Keratinocyte (primary cell): ENCODE results near the gene DSTYK. TPM values are rescaled to one million over a fixed set of nuclear protein-coding genes. Genes with fewer than 3 reads are reported as not detected.
"Not testable (repeated sequence)": the region's sequence is repeated elsewhere in the genome, so short reads cannot be mapped to it uniquely, and the experiment has no call there.

ENCODE experiments used
- DNase-seq: peaks from one replicate; pipeline ENCODE4 v3.0.0-alpha.2; 2011; ENCODE audit warnings: low read depth, missing footprints, low spot score
- FAIRE-seq: peaks from 2 replicates; lab custom pipeline; 2011; peaks lifted over from hg19 to GRCh38; lab: Jason Lieb, UNC
- H2AFZ ChIP-seq: 2 replicates; pipeline ENCODE4 v1.6.0; 2012; ENCODE audit warnings: low read length, control low read depth, inconsistent platforms; ENCODE audit not compliant: control insufficient read depth
- H3K27ac ChIP-seq: 2 replicates; pipeline ENCODE4 v1.5.1; 2011; ENCODE audit warnings: low read length; ENCODE audit not compliant: control insufficient read depth, insufficient read depth
- H3K27me3 ChIP-seq: 3 replicates; pipeline ENCODE4 v1.6.0; 2011; ENCODE audit warnings: low read length; ENCODE audit not compliant: control insufficient read depth, insufficient read depth; ENCODE audit errors: extremely low read depth
- H3K36me3 ChIP-seq, 2 experiments: 2 replicates in 1 of 2; 3 replicates in 1 of 2; pipeline ENCODE4 v1.5.1; 2011; ENCODE audit warnings: low read length in 2 of 2, mild to moderate bottlenecking in 1 of 2; ENCODE audit not compliant: control insufficient read depth in 2 of 2, insufficient read depth in 2 of 2; ENCODE audit errors: extremely low read depth in 1 of 2
- H3K4me1 ChIP-seq: 3 replicates; pipeline ENCODE4 v1.5.1; 2011; ENCODE audit warnings: low read length; ENCODE audit not compliant: control insufficient read depth, insufficient read depth; ENCODE audit errors: extremely low read depth
- H3K4me2 ChIP-seq: 3 replicates; pipeline ENCODE4 v1.6.0; 2011; ENCODE audit warnings: low read depth, low read length; ENCODE audit not compliant: control insufficient read depth, insufficient read depth; ENCODE audit errors: extremely low read depth
- H3K4me3 ChIP-seq, 3 experiments: fragments of 200-600 bp in 1 of 3; sonication (generic) in 1 of 3; 2 replicates in 2 of 3; 3 replicates in 1 of 3; pipeline ENCODE4 v1.5.1; 2011 to 2016; ENCODE audit warnings: low read length in 3 of 3, mild to moderate bottlenecking in 3 of 3, control low read depth in 2 of 3, inconsistent platforms in 1 of 3, low read depth in 1 of 3, mixed read lengths in 1 of 3, mixed run types in 1 of 3, moderate library complexity in 1 of 3; ENCODE audit not compliant: control insufficient read depth in 2 of 3, insufficient read depth in 2 of 3; ENCODE audit errors: extremely low read depth in 1 of 3
- H3K79me2 ChIP-seq: 2 replicates; pipeline ENCODE4 v1.6.0; 2012; ENCODE audit warnings: low read length; ENCODE audit not compliant: control insufficient read depth, insufficient read depth
- H3K9ac ChIP-seq: 3 replicates; pipeline ENCODE4 v1.6.0; 2011; ENCODE audit warnings: low read length; ENCODE audit not compliant: control insufficient read depth, insufficient read depth; ENCODE audit errors: extremely low read depth
- H3K9me1 ChIP-seq: 3 replicates; pipeline ENCODE4 v1.6.0; 2011; ENCODE audit warnings: low read length; ENCODE audit not compliant: control insufficient read depth, insufficient read depth; ENCODE audit errors: extremely low read depth
- H3K9me3 ChIP-seq: 2 replicates; pipeline ENCODE4 v1.5.1; 2012; ENCODE audit warnings: low read depth, low read length; ENCODE audit not compliant: control insufficient read depth
- H4K20me1 ChIP-seq: 3 replicates; pipeline ENCODE4 v1.6.0; 2011; ENCODE audit warnings: low read length; ENCODE audit not compliant: control insufficient read depth, insufficient read depth; ENCODE audit errors: extremely low read depth
- CTCF ChIP-seq, 3 experiments: IDR thresholded peaks in 1 of 3; conservative IDR thresholded peaks in 1 of 3; optimal IDR thresholded peaks in 1 of 3; 2 replicates in 2 of 3; 3 replicates in 1 of 3; pipeline versions ENCODE3 to v1.5.1; 2011; ENCODE audit warnings: low read length in 3 of 3, mild to moderate bottlenecking in 3 of 3, moderate library complexity in 2 of 3, control low read depth in 1 of 3, inconsistent platforms in 1 of 3; ENCODE audit not compliant: insufficient read depth in 2 of 3; ENCODE audit errors: extremely low read depth in 1 of 3
- EZH2 ChIP-seq: IDR thresholded peaks from one replicate; pipeline ENCODE4 v1.6.1; 2012; ENCODE audit warnings: inconsistent platforms, mild to moderate bottlenecking, low read length, moderate library complexity
- dilution Hi-C: fragments of 300-500 bp; cut with MboI; formaldehyde crosslinking; loops from one replicate; pipeline ENCODE4 v1.7.0; 2020; ENCODE audit warnings: low sequenced_read_pairs; ENCODE audit not compliant: extremely low pct_ligation_motif_present
- polyA plus RNA-seq, 5 experiments: library from polyadenylated mRNA; depleted of rRNA in 3 of 5; stranded (reverse) in 3 of 5; stranded (forward) in 1 of 5; unstranded in 1 of 5; fragments of >200 nt; gene quantifications; 1 replicate in 1 of 5; 2 replicates in 3 of 5; 3 replicates in 1 of 5; pipeline versions ENCODE4 v1.2.1 to v1.2.3, GENCODE V29; 2011 to 2012; ENCODE audit warnings: missing spikeins in 2 of 5, low read depth in 1 of 5, low replicate concordance in 1 of 5

The DSTYK gene
- polyA plus RNA-seq, 1 donor (not counting 4 experiments of a cell fraction or from before 2014, with no cell fraction given): 7.6 TPM

- H3K27ac ChIP-seq: no peak overlapping the region
Measured at GRCh38 chr1:205183676-205184335, 27.7 kb downstream of the DSTYK start.

DNA sequence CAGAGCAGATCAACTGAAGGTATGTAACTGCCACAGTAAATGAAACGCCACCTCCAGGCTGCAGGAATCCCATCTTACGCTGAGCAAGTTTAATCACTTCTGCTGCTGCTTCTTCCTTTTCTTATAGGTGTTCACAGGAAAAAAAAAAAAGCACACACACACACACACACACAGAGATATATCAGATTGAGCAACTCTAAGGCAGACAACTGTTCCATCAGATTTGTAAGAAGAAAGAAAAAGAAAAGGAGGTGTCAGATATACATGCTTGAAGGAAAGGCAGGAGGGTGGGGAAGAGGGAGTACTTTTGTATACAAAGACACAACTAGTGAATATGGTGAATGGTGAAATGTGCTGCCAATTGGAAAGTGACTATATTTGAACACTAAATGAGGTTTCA is 28.6 kb downstream of the DSTYK start:
- H3K4me1 ChIP-seq: no peaks in the 10 kb centered on the region
- no peaks in the 10 kb centered on the region for H3K27me3 ChIP-seq
- no peak overlapping the region for H2AFZ ChIP-seq
- no peak for FAIRE-seq
- H3K4me3 ChIP-seq: no peak overlapping the region
- peaks cover 4 to 7% of the 10 kb centered on the region in 2 experiments for H3K36me3 ChIP-seq
- no peak overlapping the region for H3K4me2 ChIP-seq
- H4K20me1 ChIP-seq: no peaks in the 10 kb centered on the region
- no peak overlapping the region for H3K27ac ChIP-seq
- peaks cover 1% of the 10 kb centered on the region for H3K79me2 ChIP-seq
- H3K9me1 ChIP-seq: no peaks in the 10 kb centered on the region
- dilution Hi-C loops: no loop called here
- TF ChIP-seq EZH2 (no peak), CTCF (optimal IDR thresholded peaks at IDR 0.05 in 1 of 3, IDR thresholded peaks at IDR 0.05 in 1 of 3, conservative IDR thresholded peaks at IDR 0.05 in 1 of 3; ENCODE audit: extremely low read depth in 1 of 3, insufficient read depth in 2 of 3, low read length in 3 of 3) (no peak)
- DNase-seq: no peak
- H3K9me3 ChIP-seq: no peaks in the 10 kb centered on the region
- no peak overlapping the region for H3K9ac ChIP-seq

More at GRCh38 chr1:205183676-205184335, 27.7 kb downstream of the DSTYK start:
- dilution Hi-C loops: no loop called here
- no peaks in the 10 kb centered on the region for H3K27me3 ChIP-seq
- FAIRE-seq (no peak), DNase-seq (no peak)
- peaks cover 1% of the 10 kb centered on the region for H3K79me2 ChIP-seq
- no peak overlapping the region for H2AFZ ChIP-seq
- no peak overlapping the region for H3K9ac ChIP-seq
- H3K9me1 ChIP-seq: no peaks in the 10 kb centered on the region
- peaks cover 4 to 7% of the 10 kb centered on the region in 2 experiments for H3K36me3 ChIP-seq
- TF ChIP-seq EZH2 (no peak), CTCF (optimal IDR thresholded peaks at IDR 0.05 in 1 of 3, IDR thresholded peaks at IDR 0.05 in 1 of 3, conservative IDR thresholded peaks at IDR 0.05 in 1 of 3; ENCODE audit: extremely low read depth in 1 of 3, insufficient read depth in 2 of 3, low read length in 3 of 3) (no peak)
- H4K20me1 ChIP-seq: no peaks in the 10 kb centered on the region
- H3K4me3 ChIP-seq: no peak overlapping the region
- no peak overlapping the region for H3K4me2 ChIP-seq
- no peaks in the 10 kb centered on the region for H3K4me1 ChIP-seq
- no peaks in the 10 kb centered on the region for H3K9me3 ChIP-seq

GRCh38 chr1:205180331-205180730 is 31.2 kb downstream of the DSTYK start:
- H3K79me2 ChIP-seq, H3K36me3 ChIP-seq, FAIRE-seq, H4K20me1 ChIP-seq, H3K27ac ChIP-seq, H3K27me3 ChIP-seq, H3K4me3 ChIP-seq, DNase-seq, H3K4me2 ChIP-seq, H3K9me3 ChIP-seq, H2AFZ ChIP-seq, H3K9ac ChIP-seq, H3K9me1 ChIP-seq, dilution Hi-C loops: not testable (repeated sequence)
- peaks cover 10% of the 10 kb centered on the region for H3K4me1 ChIP-seq
